Uterus (tissue), 4 donors: ENCODE data around the gene SCLY. TPM values are rescaled to one million over a fixed set of nuclear protein-coding genes. Genes with fewer than 3 reads are reported as not detected.
A peak's percentile ranks its signal among the peaks of the same experiment; 100 is the strongest.

Source experiments
- DNase-seq, 2 donors: peaks; one replicate each; pipeline ENCODE4 v3.0.0-alpha.2; 2019 to 2020
- H3K27ac ChIP-seq, 2 donors: fragments of 200-600 bp; sonication (generic); 1 replicate in 1 of 2; 2 replicates in 1 of 2; pipeline ENCODE4 v1.5.1; 2016 to 2018
- H3K27me3 ChIP-seq, 2 donors: fragments of 200-600 bp; sonication (generic); one replicate each; pipeline ENCODE4 v1.5.1; 2018 to 2019; ENCODE audit warnings: control low read depth in 1 of 2
- H3K36me3 ChIP-seq, 2 donors: fragments of 200-600 bp; sonication (generic); one replicate each; pipeline ENCODE4 v1.5.1; 2019; ENCODE audit warnings: control low read depth in 1 of 2
- H3K4me1 ChIP-seq, 2 donors: fragments of 200-600 bp; sonication (generic); one replicate each; pipeline ENCODE4 v1.5.1; 2018 to 2019; ENCODE audit warnings: control low read depth in 1 of 2
- H3K4me3 ChIP-seq, 2 donors: fragments of 200-600 bp; sonication (generic); 1 replicate in 1 of 2; 2 replicates in 1 of 2; pipeline ENCODE4 v1.5.1; 2018 to 2019; ENCODE audit warnings: mild to moderate bottlenecking in 1 of 2
- H3K9me3 ChIP-seq, 2 donors: fragments of 200-600 bp; sonication (generic); one replicate each; pipeline ENCODE4 v1.5.1; 2019; ENCODE audit warnings: control low read depth in 1 of 2
- POLR2A ChIP-seq, 2 donors: fragments of 450-650 bp; IDR thresholded peaks; one replicate each; pipeline ENCODE4 v1.6.1; 2016; ENCODE audit warnings: antibody characterized with exemption in 2 of 2, mild to moderate bottlenecking in 1 of 2, moderate library complexity in 1 of 2
- intact Hi-C: fragments of 100-400 bp; cut with DNase I; formaldehyde crosslinking; loops from one replicate; pipeline ENCODE4 v1.15.1; 2023; ENCODE audit warnings: low total_unique reads
- total RNA-seq, 4 donors: library from RNA; depleted of rRNA in 3 of 4; stranded (reverse); fragments of >200 nt in 3 of 4; gene quantifications; one replicate each; pipeline versions ENCODE4 v1.1.0 to v1.2.4, GENCODE V29; 2014 to 2023
- TF ChIP-seq, protein P1 (sequence below), 4 experiments: fragments of 200-600 bp in 2 of 4; fragments of 450-650 bp in 2 of 4; sonication (generic) in 2 of 4; IDR thresholded peaks; one replicate each; pipeline ENCODE4 v1.5.1; 2016 to 2019; ENCODE audit warnings: antibody characterized with exemption in 4 of 4, mild to moderate bottlenecking in 2 of 4, moderate library complexity in 1 of 4
- donor health status: DM: yes; HTN: yes; CAD: no.

SCLY gene
- total RNA-seq, 4 donors from 2014 or later = 5.1 to 26.0 (median 12.8) TPM

DNA sequence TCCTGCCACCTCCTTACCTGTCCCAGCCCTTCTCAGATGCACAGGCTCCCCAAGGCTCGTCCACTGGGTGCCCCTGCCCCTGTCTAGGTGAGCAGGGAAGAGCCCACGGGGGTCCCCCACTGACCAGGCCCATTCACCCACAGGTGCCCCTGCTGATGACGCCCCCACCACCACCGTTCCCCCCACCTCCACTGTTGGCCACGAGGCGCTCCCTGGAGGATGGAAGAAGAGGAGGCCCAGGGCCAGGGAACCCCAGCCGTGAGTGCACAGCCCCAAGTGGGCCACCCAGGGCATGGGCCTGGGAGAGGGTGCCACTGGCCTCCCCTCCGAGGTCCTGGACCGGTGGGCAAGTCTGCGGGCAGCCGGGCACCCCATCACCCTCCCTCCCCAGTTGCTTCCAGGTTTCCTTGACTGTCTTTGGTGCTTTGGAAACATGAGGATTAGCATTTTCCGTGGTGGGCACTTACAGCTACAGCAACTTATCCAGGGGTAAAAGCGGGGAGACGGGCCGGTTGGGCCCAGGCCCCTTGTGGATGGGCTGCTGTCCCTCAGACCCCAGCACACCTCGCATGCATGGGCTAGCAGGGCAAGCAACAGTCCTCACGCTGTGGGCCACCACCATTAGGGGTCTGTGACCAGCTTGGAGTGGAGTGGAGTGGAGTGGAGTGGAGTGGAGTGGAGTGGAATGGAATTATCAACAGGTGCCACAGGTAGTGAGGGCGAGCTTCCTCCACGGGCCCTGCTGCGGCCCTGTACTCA is 64.5 kb downstream of the SCLY start:
- no peak for DNase-seq
- Histone ChIP-seq H3K9me3 (no peaks in the 10 kb centered on the region), H3K27me3 (no peaks in the 10 kb centered on the region), H3K27ac (no peak overlapping the region), H3K4me1 (no peaks in the 10 kb centered on the region), H3K36me3 (no peaks in the 10 kb centered on the region), H3K4me3 (no peak overlapping the region)
- no peak for TF ChIP-seq POLR2A (IDR thresholded peaks at IDR 0.05)
- TF ChIP-seq, protein P1, sequence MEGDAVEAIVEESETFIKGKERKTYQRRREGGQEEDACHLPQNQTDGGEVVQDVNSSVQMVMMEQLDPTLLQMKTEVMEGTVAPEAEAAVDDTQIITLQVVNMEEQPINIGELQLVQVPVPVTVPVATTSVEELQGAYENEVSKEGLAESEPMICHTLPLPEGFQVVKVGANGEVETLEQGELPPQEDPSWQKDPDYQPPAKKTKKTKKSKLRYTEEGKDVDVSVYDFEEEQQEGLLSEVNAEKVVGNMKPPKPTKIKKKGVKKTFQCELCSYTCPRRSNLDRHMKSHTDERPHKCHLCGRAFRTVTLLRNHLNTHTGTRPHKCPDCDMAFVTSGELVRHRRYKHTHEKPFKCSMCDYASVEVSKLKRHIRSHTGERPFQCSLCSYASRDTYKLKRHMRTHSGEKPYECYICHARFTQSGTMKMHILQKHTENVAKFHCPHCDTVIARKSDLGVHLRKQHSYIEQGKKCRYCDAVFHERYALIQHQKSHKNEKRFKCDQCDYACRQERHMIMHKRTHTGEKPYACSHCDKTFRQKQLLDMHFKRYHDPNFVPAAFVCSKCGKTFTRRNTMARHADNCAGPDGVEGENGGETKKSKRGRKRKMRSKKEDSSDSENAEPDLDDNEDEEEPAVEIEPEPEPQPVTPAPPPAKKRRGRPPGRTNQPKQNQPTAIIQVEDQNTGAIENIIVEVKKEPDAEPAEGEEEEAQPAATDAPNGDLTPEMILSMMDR (IDR thresholded peaks at IDR 0.05) = no peak
- intact Hi-C loops = no loop called here

DNA sequence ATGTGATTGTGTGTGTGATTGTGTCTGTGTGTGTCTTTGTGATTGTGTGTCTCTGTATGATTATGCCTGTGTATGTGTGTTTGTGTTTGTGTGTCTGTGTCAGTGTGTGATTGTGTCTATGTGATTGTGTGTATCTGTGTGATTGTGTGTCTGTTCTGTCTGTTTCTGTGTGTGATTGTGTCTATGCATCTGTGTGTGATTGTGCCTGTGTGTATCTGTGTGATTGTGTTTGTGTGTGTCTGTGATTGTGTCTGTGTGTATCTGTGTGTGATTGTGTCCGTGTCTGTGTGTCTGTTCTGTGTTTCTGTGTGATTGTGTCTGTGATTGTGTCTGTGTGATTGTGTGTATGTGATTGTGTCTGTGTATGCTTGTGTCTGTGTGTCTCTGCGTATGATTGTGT is 65.5 kb downstream of the SCLY start:
- Histone ChIP-seq H3K27me3 (no peaks in the 10 kb centered on the region), H3K36me3 (no peaks in the 10 kb centered on the region), H3K4me3 (no peak overlapping the region), H3K4me1 (no peaks in the 10 kb centered on the region), H3K27ac (no peak overlapping the region), H3K9me3 (no peaks in the 10 kb centered on the region)
- DNase-seq = no peak
- no peak for TF ChIP-seq POLR2A (IDR thresholded peaks at IDR 0.05)
- TF ChIP-seq, protein P1 (IDR thresholded peaks at IDR 0.05) = no peak
- intact Hi-C loops = no loop called here

DNA sequence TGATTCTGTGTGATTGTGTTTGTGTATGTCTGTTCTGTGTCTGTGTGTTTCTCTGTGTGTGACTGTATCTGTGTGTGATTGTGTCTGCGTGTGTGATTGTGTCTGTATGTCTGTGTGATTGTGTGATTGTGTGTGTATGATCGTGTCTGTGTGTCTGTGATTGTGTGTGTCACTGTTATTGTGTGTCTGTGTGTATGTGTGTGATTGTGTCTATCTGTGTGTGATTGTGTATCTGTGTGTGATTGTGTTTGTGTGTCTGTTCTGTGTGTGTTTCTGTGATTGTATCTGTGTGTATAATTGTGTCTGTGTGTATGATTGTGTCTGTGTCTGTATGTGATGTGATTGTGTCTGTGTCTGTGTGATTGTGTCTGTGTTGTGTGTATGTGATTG is 66.0 kb downstream of the SCLY start:
- TF ChIP-seq, protein P1 (IDR thresholded peaks at IDR 0.05) = no peak
- TF ChIP-seq POLR2A (IDR thresholded peaks at IDR 0.05) = no peak
- no peak overlapping the region for H3K4me3 ChIP-seq

DNA sequence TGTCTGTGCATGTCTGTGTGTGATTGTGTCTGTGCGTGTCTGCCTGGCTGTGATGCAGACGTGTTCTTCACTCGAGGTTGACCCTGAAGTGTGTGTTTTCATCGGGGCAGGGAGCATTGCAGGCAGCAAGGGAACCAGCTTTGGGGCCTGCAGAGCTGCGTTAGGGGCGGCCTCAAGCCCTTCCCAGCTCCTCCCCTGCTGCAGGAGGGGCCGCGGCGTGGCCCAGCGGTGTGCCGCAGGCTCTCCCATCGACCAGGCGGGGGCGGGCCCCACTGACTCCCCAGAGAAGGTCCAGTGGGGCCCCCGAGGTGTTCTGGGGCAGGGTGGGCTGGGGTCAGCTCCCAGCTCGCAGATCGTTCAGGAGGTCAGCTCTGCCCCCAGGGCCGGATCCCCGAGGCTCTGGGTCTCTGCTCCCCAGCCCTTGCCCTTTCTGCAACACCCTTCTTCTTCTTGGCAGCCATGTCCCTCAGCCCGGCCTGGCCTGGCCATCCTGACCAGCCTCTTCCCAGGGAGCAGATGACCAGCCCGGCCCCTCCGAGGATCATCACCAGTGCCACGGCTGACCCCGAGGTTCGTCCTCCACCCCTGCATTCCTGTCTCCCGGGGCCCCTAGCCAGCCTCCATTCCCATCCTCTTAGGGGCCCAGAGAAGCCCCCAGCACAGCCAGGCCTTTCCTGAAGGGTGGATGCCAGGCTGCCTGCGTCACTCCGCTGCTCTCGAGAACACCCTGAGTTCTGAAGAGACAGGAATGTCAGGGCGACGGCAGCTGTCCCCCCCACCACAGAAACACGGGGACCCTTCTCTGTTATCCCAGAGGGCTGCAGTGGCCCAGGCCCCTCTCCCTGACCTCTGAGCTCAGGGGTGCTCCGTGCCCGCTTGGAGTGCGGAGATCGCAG is 66.6 kb downstream of the SCLY start:
- peak in 1 of 2 donors; percentile 36 for DNase-seq
- Histone ChIP-seq H3K4me1 (no peaks in the 10 kb centered on the region), H3K27ac (peak overlapping the region in 1 of 2 donors; percentile 3), H3K9me3 (no peaks in the 10 kb centered on the region), H3K4me3 (peak overlapping the region in 1 of 2 donors; percentile 8), H3K36me3 (no peaks in the 10 kb centered on the region), H3K27me3 (no peaks in the 10 kb centered on the region)
- TF ChIP-seq, protein P1 (IDR thresholded peaks at IDR 0.05) = peak in 2 of 4 experiments; percentile 11 to 19
- no peak for TF ChIP-seq POLR2A (IDR thresholded peaks at IDR 0.05)
- intact Hi-C loops = no loop called here

More for the DNA sequence above, 66.0 kb downstream of the SCLY start:
- H3K4me1 ChIP-seq = no peaks in the 10 kb centered on the region
- DNase-seq = no peak
- no peak overlapping the region for H3K27ac ChIP-seq
- H3K27me3 ChIP-seq = no peaks in the 10 kb centered on the region
- H3K36me3 ChIP-seq = no peaks in the 10 kb centered on the region
- intact Hi-C loops = no loop called here
- H3K9me3 ChIP-seq = no peaks in the 10 kb centered on the region

GRCh38 chr2:238128061-238128440 is 67.2 kb downstream of the SCLY start:
- H3K27ac ChIP-seq = peak overlapping the region in 1 of 2 donors; percentile 3
- intact Hi-C loops = no loop called here

More at GRCh38 chr2:238128061-238128440, 67.2 kb downstream of the SCLY start:
- Histone ChIP-seq H3K27me3 (no peaks in the 10 kb centered on the region), H3K4me1 (no peaks in the 10 kb centered on the region), H3K9me3 (no peaks in the 10 kb centered on the region), H3K4me3 (no peak overlapping the region), H3K36me3 (no peaks in the 10 kb centered on the region)
- no peak for DNase-seq
- no peak for TF ChIP-seq POLR2A (IDR thresholded peaks at IDR 0.05)
- TF ChIP-seq, protein P1 (IDR thresholded peaks at IDR 0.05) = no peak
